HUDEP-2 (cell line): Measurements from ENCODE around the gene TYW5.
"Not testable (repeated sequence)": the region's sequence is repeated elsewhere in the genome, so short reads cannot be mapped to it uniquely, and the experiment has no call there.

Experiments used
- DNase-seq, 76 experiments: peaks; one replicate each; lab custom pipeline; 2025; ENCODE audit not compliant: unreplicated experiment in 76 of 76; lab: John Stamatoyannopoulos, UW

Gene TYW5

DNA sequence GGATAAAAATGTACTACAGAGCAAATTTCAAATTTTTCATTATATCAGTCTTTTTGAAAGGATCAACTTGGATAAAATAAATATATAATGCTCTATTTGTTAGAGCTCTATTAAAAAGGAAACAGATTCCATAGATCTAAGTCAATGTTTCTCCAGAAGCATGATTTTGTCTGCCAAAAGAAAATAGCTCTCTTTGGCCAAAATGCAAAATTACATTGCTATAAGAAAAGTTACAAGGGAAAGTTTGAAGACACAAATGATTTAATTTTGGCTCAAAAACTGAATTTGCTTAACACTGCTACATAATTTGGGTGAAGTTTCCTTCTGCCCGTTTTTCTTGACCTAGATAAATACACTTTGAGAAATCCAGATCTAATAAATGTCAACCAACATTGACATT, 28.5 kb downstream of the TYW5 start:
- DNase-seq: no peak

DNA sequence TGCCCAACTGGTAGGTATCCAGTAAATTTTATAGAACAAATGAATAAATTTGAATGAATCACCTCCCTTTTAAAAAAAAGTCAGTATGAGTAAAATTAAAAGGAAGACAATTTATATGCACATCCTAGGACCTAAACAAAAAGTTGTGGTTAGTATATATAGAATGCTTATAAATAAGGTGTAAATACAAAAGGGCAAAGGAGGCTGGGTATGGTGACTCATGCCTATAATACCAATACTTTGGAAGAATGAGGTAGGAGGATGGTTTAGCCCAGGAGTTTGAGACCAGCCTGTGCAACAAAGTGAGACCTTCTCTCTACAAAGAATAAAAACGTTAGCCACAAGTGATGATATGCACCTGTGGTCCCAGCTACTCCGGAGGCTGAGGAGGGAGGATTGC, 31.4 kb downstream of the TYW5 start:
- no peak for DNase-seq

DNA sequence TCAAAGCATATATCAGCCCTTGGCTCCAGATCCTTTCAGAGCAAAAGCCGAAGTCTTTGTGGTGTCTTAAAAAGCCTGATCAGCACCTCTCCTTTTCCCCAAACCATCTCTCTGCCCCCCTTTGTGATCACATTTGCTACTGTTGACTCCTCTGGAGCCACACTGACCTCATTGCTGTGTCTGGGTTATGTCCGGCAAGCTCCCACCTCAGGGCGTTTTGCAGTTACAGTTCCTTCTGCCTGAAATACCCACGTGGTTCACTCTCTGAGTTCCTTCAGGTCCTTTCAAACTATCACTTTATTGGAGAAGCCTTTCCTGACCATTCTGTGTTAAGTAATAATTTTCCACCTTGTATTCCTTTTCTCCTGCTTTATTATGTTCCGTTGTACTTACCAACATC, 32.4 kb downstream of the TYW5 start:
- DNase-seq: no peak

DNA sequence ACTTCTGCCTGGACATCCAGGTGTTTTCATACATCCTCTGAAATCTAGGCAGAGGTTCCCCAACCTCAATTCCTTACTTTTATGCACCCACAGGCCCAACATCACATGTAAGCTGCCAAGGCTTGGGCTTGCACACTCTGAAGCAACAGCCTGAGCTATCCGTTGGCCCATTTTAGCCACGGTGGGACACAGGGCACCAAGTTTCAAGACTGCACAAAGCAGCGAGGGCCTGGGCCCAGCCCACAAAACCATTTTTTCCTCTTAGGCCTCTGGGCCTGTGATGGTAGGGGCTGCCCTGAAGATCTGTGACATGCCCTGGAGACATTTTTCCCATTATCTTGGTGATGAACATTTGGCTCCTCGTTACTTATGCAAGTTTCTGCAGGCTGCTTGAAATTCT, 38.3 kb downstream of the TYW5 start:
- no peak for DNase-seq

DNA sequence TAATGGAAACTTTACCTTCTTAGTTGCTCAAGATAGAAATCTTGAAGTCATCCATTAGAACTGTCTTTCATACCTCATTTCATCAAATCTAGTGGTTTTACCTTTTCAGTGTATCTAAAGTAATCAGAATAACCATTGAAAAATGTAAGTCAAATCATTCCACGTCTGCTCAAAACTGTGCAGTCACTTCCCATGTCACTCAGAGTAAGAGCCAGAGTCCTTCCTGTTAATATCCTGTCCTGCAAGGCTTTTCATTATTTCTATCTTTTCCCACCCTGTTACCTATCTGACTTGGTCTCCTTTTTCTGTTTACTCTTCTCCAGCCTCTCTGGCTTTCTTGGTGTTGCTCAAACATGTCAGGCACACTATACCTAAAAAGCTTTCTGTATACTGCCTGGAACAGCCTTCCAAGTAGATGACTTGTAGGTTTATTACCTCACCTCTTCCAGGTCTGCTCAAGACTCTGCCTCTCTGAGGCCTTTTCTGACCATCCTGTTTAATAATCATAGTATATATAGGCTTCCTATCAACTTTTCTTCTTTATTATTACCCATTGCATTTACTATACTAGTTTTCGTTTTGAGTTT, 40.8 kb downstream of the TYW5 start:
- no peak for DNase-seq

DNA sequence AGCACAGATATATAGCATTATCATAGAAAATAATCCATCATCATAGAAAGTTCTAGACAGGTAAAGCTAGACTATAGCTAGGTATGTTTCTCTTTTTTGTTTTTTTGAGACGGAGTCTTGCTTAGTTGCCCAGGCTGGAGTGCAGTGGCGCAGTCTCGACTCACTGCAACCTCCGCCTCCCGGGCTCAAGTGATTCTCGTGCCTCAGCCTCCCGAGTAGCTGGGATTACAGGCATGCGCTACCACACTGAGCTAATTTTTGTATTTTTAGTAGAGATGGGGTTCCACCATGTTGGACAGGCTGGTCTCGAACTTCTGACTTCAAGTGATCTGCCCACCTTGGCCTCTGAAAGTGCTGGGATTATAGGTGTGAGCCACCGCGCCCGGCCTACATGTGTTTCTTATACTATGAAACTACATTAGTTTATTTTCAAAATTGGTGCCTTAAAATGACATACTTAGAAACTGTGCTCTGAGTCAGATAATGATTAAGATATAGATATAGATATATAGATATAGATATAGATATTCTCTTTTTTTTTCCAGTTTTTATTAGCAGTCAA, 42.7 kb downstream of the TYW5 start:
- not testable (repeated sequence) for DNase-seq

DNA sequence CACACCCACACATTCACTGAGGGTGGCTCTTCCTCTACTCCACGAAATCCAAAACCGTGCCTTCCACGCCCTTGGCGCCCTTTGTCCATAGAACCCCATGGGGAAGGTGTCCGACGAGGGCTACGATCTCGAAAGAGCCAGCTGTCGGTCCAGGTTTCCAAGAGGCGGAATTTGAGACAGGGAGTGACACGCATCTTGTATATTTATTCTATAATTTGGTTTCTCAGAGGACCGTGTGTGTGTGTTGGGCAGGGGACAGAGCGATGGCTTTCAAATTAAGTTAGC, 43.5 kb downstream of the TYW5 start:
- DNase-seq: peak in 4 of 76 experiments; percentile 11 to 51 (median 31)

DNA sequence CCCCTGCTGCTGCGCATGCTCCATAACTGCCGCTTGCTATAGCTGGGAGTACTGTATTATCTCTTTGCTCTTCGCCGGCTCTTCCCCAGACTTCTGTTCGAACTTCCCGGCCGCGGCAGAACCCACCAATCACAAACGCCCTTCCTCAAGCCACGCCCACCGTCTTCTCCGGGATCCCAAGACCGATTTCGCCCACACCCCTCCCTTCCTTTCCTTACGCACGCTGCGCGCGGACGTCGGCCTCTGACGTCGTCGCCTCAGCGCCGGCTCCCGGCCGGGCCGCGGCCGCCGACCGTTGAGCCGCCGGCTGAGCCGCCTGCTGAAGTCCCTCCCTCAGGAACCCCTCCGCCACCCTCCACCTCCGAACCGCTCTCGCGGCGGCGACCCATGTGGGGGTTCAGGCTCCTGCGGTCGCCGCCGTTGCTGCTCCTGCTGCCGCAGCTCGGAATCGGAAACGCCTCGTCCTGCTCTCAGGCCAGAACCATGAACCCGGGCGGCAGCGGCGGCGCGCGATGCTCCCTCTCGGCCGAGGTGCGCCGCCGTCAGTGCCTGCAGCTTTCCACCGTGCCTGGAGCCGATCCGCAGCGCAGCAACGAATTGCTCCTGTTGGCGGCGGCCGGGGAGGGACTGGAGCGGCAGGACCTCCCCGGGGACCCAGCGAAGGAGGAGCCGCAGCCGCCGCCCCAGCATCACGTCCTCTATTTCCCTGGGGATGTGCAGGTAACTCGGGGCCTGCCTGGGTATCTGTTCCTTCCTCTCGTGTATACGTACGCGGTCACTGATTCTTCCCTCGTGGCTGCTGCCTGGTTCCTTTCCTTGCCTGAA, 44.0 kb downstream of the TYW5 start, which contains the start of gene C2orf69:
C2orf69 (plus strand) TSS at position 242 of the 825 bp plus-strand sequence; CDS start at position 388, 146 bp downstream.
- DNase-seq: peak; percentile 51 to 98 (median 94)

DNA sequence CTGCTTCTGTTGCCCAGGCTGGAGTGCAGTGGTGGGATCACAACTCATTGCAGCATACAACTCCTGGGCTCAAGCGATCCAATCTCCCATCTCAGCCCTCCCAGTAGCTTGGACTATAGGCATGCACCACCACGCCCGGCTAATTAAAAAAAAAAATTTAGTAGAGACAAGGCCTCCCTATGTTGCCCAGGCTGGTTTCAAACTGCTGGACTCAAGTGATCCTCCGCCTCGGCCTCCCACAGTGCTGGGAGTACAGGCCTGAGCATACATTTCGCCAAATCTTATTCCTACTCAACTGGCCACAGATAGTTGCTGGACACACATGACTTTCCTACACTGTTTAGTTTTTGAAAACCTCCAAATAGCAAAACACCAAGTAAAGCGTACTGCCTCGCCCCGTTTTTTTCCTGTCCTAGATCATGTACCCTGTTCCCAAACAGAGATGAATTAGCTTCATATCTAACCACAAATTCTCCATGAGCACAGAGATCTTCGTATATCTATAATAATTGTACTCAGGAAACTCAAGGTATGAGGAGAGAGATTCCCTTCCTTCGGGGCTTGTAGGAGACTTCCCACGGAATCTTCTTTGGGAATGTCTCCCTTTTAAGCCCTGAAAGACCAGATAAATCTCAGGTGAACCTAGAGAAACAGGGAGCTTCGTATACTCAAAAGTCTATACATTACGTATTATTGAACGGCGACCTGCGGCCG, 44.8 kb downstream of the TYW5 start:
- DNase-seq: peak in 1 of 76 experiments; percentile 40

DNA sequence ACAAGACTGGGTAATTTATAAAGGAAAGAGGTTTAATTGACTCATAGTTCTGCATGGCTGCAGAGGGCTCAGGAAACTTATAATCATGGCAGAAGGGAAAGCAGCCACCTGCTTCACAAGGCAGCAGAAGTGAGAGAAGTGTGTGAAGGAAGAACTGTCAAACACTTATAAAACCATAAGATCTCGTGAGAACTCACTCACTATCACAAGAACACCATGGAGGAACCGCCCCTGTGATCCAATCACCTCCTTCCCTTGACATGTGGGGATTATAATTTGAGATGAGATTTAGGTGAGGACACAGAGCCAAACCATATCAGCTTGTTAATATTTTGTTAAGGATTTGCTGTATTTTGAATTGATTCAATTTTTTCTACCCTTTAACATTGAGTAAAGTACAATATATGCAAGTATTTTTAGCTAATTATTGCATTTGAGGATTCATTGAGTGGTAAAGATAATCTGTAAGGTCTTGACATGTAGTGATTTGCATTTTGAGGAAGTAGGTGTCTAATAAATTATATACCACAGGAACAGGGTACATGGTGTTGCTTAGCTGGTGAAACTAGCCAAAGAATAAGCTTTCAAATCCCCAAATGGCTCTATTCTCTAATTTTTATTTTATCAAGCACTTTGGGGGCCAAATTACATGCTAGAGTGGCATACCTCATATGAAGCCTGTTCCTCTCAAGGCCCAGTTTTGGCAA, 48.1 kb downstream of the TYW5 start:
- no peak for DNase-seq

DNA sequence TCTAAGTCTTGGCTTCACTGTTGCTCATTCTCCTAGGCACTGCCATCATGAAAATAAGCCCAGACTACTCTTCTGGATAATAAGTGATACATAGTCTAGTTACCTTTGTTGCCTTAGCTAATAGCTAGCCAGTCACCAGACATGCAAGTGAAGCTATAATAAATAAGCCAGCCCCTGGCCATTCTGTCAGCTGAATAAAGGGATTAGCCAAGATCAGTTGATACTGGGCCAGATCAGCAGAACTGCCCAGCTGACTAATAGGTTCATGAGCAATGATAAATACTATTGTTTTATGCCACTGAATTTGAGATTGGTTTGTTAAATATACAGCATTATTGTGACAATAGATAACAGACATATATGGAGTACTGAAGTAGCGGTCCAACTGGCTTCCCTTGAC, 52.2 kb downstream of the TYW5 start:
- DNase-seq: no peak

DNA sequence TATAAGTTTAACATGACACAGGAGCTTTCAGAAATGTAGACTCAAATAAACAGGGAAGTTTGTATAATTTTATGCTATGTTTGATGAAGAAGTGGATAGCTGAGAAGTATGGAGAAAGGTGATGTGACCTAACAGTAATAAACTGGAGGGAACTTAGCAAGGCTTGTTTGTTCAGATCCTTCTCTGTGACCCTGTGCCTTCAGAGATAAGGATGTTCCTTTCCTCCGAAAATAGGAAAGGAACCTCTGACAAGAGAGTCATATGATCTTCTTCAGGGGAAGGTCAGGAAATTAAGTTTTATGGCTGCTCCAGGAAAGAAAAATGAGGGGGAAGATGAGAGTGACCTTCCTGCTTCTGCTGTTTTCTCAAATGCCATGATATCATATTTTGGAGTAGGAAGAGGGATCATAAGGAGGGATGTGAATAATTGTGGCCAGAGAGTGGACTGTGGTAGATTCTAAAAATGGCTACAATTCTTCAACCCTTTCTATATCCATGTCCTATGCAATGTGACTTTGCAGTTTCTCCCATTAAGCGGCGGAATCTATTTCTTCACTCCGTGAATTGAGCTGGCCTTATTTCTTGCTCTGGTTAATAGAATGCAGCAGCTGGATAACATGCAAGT, 52.7 kb downstream of the TYW5 start:
- DNase-seq: no peak

DNA sequence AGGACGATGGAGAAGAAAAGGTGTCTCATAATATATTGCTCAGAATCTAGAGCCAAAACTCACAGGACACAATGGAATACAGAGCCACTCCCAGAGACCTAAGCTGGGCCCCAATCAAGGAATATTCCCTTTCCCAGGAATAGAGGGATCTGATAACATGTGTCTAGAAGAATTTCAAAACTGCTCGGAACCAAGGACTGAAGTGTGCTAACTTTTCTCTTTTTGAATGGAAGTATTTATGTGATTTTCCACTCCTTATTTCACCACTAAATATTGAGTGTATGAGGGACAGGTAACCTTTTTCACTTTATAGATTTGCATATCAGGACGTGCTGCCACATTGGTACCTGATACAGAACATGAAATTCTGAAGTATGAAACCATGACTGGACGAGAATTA, 53.3 kb downstream of the TYW5 start:
- no peak for DNase-seq

DNA sequence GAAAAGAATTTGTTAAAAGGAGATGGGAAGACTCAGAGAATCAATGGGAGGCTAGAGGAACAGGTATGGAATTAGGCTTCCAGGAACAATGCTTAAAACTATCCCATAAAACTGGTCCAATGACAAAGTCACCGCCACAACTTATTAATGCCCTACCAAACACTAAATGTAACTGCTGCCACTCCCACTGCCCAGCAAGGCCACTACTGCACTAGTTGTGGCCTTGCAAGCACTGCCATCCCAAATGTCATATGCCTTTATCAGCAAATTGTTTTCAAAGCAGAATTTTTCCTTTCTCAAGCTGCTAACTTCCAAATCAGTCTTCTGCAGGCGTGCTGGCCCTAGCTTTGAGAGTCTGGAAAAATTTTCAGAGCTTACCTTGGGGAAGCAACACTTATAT, 58.7 kb downstream of the TYW5 start:
- no peak for DNase-seq

DNA sequence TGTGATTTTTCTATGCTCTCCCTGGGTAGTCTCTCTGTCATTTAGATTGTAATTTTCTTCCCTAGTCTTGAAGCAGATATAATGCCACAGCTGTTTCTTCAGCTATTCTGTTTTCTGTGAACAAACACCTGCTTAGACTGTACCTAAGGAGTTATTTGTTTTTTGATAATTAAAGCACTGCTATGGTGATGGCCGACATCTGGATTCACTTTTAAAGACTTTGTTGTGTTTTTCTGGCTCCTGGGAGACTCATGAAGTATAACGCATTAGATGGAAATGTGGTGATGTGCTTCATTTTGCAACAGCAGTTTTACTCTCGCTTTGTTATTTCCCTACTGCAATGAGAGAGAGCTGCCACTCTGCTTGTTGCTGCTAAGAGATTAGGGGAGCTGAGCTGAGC, 59.9 kb downstream of the TYW5 start:
- DNase-seq: no peak

DNA sequence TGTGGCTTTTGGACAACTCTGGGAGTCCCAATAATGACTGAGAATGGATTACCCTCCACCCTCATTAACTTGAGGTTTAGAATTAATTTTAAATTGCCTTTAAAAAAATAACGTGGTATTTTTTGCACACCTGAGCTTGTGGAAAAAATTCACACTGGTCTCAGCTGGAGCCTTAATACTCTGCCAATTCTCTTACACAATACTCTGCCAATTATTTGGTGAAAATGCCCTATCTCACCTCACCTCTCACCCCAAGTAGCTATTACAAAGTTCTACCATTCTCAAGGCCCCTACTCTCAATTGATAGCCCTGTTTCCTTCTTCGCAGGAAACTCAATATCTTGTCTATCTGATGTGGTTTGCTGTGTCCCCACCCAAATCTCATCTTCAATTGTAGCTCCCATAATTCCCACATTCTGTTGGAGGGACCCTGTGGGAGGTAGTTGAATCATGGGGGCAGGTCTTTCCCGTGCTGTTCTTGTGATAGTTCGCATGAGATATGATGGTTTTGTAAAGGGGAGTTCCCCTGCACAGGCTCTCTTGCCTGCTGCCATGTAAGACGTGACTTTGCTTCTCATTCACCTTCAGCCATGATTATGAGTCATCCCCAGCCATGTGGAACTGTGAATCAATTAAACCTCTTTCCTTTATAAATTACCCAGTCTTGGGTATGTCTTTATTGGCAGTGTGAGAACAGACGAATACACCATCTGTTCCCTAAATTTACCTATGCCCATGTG, 71.6 kb downstream of the TYW5 start:
- no peak for DNase-seq

DNA sequence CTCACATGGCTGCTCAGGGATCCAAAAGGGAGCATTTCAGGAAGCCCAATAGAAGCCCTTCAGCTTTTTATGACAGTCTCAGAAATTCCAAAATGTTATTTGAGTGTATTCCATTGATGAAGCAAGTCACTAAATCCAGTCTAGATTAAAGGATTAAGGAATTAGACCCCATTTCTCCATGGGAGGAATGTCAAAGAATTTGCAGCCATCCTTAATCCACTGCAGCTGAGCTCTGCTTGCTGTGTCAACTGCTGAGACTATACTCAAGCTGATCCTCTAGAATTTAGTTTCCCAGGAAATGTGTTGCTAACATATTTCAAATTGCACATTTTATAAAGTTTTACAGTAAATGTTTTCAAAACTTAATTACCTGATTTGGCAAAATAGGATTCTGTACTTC, 72.6 kb downstream of the TYW5 start:
- DNase-seq: no peak
